Natural killer cell (primary cell): ENCODE results near the gene ALDH3B2. TPM values are rescaled to one million over a fixed set of nuclear protein-coding genes. Genes with fewer than 3 reads are reported as not detected.
"Not testable (repeated sequence)": the region's sequence is repeated elsewhere in the genome, so short reads cannot be mapped to it uniquely, and the experiment has no call there.

Experiments used
- ATAC-seq, 3 donors: fragments of 150-1000 bp in 2 of 3; fragments of 200-7000 bp in 1 of 3; cut with Tn5 transposase; 1 replicate in 1 of 3; 2 replicates in 2 of 3; pipeline ENCODE4 v1.10.0; 2021; ENCODE audit warnings: mild to moderate bottlenecking in 2 of 3, moderate library complexity in 2 of 3
- DNase-seq, 2 donors: peaks; one replicate each; pipeline versions ENCODE4 v3.0.0 to v3.0.0-alpha.2; 2013 to 2021; ENCODE audit warnings: mixed read lengths in 1 of 2
- H3K27ac ChIP-seq: one replicate; pipeline ENCODE4 v1.5.1; 2013; ENCODE audit warnings: mild to moderate bottlenecking, low read length
- H3K27me3 ChIP-seq: one replicate; pipeline ENCODE4 v1.6.1; 2013; ENCODE audit warnings: low read length; ENCODE audit not compliant: control insufficient read depth, insufficient read depth
- H3K36me3 ChIP-seq: one replicate; pipeline ENCODE4 v1.6.1; 2013; ENCODE audit warnings: low read length; ENCODE audit not compliant: control insufficient read depth, insufficient read depth
- H3K4me1 ChIP-seq: one replicate; pipeline ENCODE4 v1.6.1; 2013; ENCODE audit warnings: low read length; ENCODE audit not compliant: control insufficient read depth, insufficient read depth
- H3K4me3 ChIP-seq: one replicate; pipeline ENCODE4 v1.5.1; 2013; ENCODE audit warnings: low read length
- H3K9me3 ChIP-seq: one replicate; pipeline ENCODE4 v1.6.1; 2013; ENCODE audit warnings: low read length; ENCODE audit not compliant: control insufficient read depth, insufficient read depth
- H3K27ac Mint-ChIP-seq, 2 donors: one replicate each; pipeline ENCODE4 v1.8.0; 2022; ENCODE audit warnings: mild to moderate bottlenecking in 2 of 2, mixed read lengths in 2 of 2, moderate library complexity in 1 of 2
- H3K27me3 Mint-ChIP-seq, 2 donors: one replicate each; pipeline ENCODE4 v1.8.0; 2022; ENCODE audit warnings: low read depth in 2 of 2, mixed read lengths in 2 of 2
- H3K36me3 Mint-ChIP-seq: one replicate; pipeline ENCODE4 v1.8.0; 2022; ENCODE audit warnings: mixed read lengths
- H3K4me1 Mint-ChIP-seq, 2 donors: one replicate each; pipeline ENCODE4 v1.8.0; 2022; ENCODE audit warnings: mixed read lengths in 2 of 2
- H3K4me3 Mint-ChIP-seq: one replicate; pipeline ENCODE4 v1.8.0; 2022; ENCODE audit warnings: mild to moderate bottlenecking, moderate library complexity, mixed read lengths
- H3K9me3 Mint-ChIP-seq, 2 donors: one replicate each; pipeline ENCODE4 v1.8.0; 2022; ENCODE audit warnings: mixed read lengths in 2 of 2
- CTCF ChIP-seq: fragments of 200-600 bp; IDR thresholded peaks from one replicate; pipeline ENCODE4 v1.8.0; 2022; ENCODE audit warnings: antibody characterized with exemption
- WGBS: methylation state at CpG from one replicate; pipeline ENCODE4 v1.1.7; 2013; ENCODE audit warnings: missing lambda C conversion rate; ENCODE audit not compliant: insufficient coverage; 5-methylcytosine and 5-hydroxymethylcytosine counted together
- intact Hi-C: fragments of 100-400 bp; cut with micrococcal nuclease; formaldehyde crosslinking; loops from one replicate; pipeline ENCODE4 v1.14.2; 2022
- total RNA-seq, 4 donors: library from RNA; stranded (reverse); fragments of 120-200 nt in 1 of 4; gene quantifications; one replicate each; pipeline versions ENCODE4 v1.2.3 to v1.2.4, GENCODE V29; 2013 to 2022

ALDH3B2 gene
- total RNA-seq, 3 donors from 2014 or later (not counting 1 experiment from before 2014, with no cell fraction given) = not detected

DNA sequence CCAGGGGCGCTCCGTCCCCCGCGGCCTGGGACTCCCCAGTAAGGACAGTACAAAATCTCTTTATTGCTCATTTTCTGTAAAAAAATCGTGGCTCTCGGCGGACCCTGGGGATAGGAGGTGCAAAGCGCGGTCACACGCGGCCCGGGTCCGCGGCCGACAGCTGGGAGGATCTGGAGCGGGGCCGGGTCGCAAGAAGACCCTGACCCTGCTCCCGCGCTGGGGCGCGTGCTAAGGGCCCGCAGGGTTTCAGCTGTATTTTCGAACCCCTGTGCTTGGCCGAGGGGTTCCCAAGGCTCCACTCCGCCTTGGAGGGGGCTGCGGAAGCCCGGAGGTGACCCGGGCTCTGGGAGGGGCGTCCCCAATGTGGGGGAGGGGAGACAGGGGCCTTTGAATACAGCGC is 36.8 kb upstream of the ALDH3B2 start:
- H3K27me3 Mint-ChIP-seq = peaks cover 0 to 18% of the 10 kb centered on the region in 2 donors
- not testable (repeated sequence) for H3K4me1 ChIP-seq, H3K36me3 ChIP-seq, DNase-seq, H3K4me1 Mint-ChIP-seq, H3K27ac Mint-ChIP-seq, H3K36me3 Mint-ChIP-seq, H3K27ac ChIP-seq, H3K9me3 ChIP-seq, H3K4me3 ChIP-seq, ATAC-seq, H3K27me3 ChIP-seq, H3K9me3 Mint-ChIP-seq
- intact Hi-C loops = loop anchor here (10.0 kb wide), 1 partner anchor 76 kb away; the partner anchor contains the start of gene TBX10
- peak overlapping the region; percentile 42 for H3K4me3 Mint-ChIP-seq
- WGBS = 6% methylated on average over 29 of the region's 31 CpGs

DNA sequence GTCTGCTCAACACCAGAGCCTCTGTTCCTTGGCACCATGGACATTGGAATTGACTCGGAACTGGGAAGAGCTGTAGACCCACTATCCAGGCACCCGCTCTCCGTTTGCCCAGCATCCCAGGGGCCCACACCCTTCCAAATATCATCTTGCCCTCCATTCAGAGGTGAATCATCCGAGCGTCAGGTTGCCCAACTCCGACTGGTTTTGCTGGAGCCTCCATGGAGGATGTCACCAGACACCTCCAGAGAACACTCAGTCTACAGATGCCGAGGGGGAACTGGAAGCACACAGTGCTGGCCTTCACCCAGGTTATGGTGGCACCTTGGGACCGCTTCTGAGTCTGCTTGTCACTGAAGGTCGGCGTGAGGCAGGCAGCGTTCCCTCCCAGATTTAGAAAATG is 35.4 kb upstream of the ALDH3B2 start:
- not testable (repeated sequence) for H3K36me3 ChIP-seq, H3K9me3 ChIP-seq, H3K9me3 Mint-ChIP-seq, DNase-seq, H3K4me3 ChIP-seq, ATAC-seq, H3K27me3 ChIP-seq, H3K27ac ChIP-seq, H3K4me1 ChIP-seq, H3K4me3 Mint-ChIP-seq, H3K36me3 Mint-ChIP-seq, H3K4me1 Mint-ChIP-seq, H3K27ac Mint-ChIP-seq
- WGBS = 95% methylated on average over 7 of the region's 11 CpGs
- intact Hi-C loops = loop anchor here (10.0 kb wide), 1 partner anchor 75 kb away; the partner anchor contains the start of gene TBX10
- peaks cover 3 to 18% of the 10 kb centered on the region in 2 donors for H3K27me3 Mint-ChIP-seq

GRCh38 chr11:67705264-67705663 is 30.8 kb upstream of the ALDH3B2 start:
- no peak overlapping the region for H3K27ac Mint-ChIP-seq
- H3K4me1 ChIP-seq = no peaks in the 10 kb centered on the region
- WGBS = 87% methylated on average over 2 of the region's 3 CpGs
- no peaks in the 10 kb centered on the region for H3K36me3 ChIP-seq
- no peaks in the 10 kb centered on the region for H3K27me3 ChIP-seq
- no peaks in the 10 kb centered on the region for H3K4me1 Mint-ChIP-seq
- H3K4me3 Mint-ChIP-seq = no peak overlapping the region
- ATAC-seq = no peak
- no peak overlapping the region for H3K27ac ChIP-seq
- H3K9me3 ChIP-seq = no peaks in the 10 kb centered on the region
- H3K27me3 Mint-ChIP-seq = peaks cover 11 to 20% of the 10 kb centered on the region in 2 donors
- no peak for DNase-seq
- H3K36me3 Mint-ChIP-seq = no peaks in the 10 kb centered on the region
- H3K4me3 ChIP-seq = no peak overlapping the region
- intact Hi-C loops = no loop called here
- no peak for TF ChIP-seq CTCF
- H3K9me3 Mint-ChIP-seq = no peaks in the 10 kb centered on the region

DNA sequence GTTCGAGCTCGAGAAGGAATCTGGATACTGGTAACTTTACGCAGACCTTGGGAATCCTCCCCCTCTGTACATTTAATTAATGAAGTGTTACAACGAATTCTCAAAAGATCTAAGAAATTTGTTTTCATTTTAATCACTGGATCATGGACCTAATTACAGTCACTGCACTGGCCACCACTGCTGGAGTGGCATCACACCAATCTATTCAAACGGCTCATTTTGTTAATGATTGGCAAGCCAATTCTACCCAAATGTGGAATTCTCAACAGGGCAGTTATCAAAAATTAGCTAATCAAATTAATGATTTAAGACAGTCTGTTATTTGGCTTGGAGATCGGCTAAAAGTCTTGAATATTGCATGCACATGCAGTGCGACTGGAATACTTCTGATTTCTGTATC is 30.1 kb upstream of the ALDH3B2 start:
- no peaks in the 10 kb centered on the region for H3K9me3 Mint-ChIP-seq
- H3K4me3 Mint-ChIP-seq = no peak overlapping the region
- DNase-seq = no peak
- Histone ChIP-seq H3K4me3 (no peak overlapping the region), H3K9me3 (no peaks in the 10 kb centered on the region), H3K27me3 (no peaks in the 10 kb centered on the region), H3K27ac (no peak overlapping the region), H3K36me3 (no peaks in the 10 kb centered on the region), H3K4me1 (no peaks in the 10 kb centered on the region)
- 88% methylated on average over 6 of the region's 7 CpGs for WGBS
- no peak for TF ChIP-seq CTCF
- no peaks in the 10 kb centered on the region for H3K4me1 Mint-ChIP-seq
- H3K36me3 Mint-ChIP-seq = no peaks in the 10 kb centered on the region
- intact Hi-C loops = no loop called here
- peaks cover 5 to 20% of the 10 kb centered on the region in 2 donors for H3K27me3 Mint-ChIP-seq
- no peak overlapping the region for H3K27ac Mint-ChIP-seq
- ATAC-seq = no peak

- H3K27ac Mint-ChIP-seq, H3K27me3 ChIP-seq, H3K4me3 Mint-ChIP-seq, H3K9me3 ChIP-seq, ATAC-seq, H3K4me3 ChIP-seq, H3K4me1 Mint-ChIP-seq, intact Hi-C loops, H3K9me3 Mint-ChIP-seq, DNase-seq, H3K36me3 Mint-ChIP-seq, H3K36me3 ChIP-seq, H3K4me1 ChIP-seq, H3K27ac ChIP-seq: not testable (repeated sequence)
- 79% methylated on average over 3 of the region's 5 CpGs for WGBS
- H3K27me3 Mint-ChIP-seq = peaks cover 5 to 20% of the 10 kb centered on the region in 2 donors
These were observed 29.3 kb upstream of the ALDH3B2 start for GRCh38 chr11:67703709-67704108.
